T-helper 1 cell treated with Interleukin-12 subunit alpha and Interleukin-12 subunit beta and Interleukin-4 antibody, amounts not matched to agents 30 μg/mL and 1 μg/mL, for 36 hours (primary cell): ENCODE results near the gene MPHOSPH8.

Experiments
- H3K27ac Mint-ChIP-seq: one replicate; pipeline ENCODE4 v1.8.0; 2021; ENCODE audit warnings: mild to moderate bottlenecking, mixed read lengths
- H3K27me3 Mint-ChIP-seq: one replicate; pipeline ENCODE4 v1.8.0; 2021; ENCODE audit warnings: low read depth, mixed read lengths
- H3K36me3 Mint-ChIP-seq: one replicate; pipeline ENCODE4 v1.8.0; 2021; ENCODE audit warnings: low read depth, mixed read lengths
- H3K4me1 Mint-ChIP-seq: one replicate; pipeline ENCODE4 v1.8.0; 2021; ENCODE audit warnings: low read depth, mixed read lengths
- H3K4me3 Mint-ChIP-seq: one replicate; pipeline ENCODE4 v1.8.0; 2021; ENCODE audit warnings: mild to moderate bottlenecking, moderate library complexity, mixed read lengths
- H3K9me3 Mint-ChIP-seq: one replicate; pipeline ENCODE4 v1.8.0; 2021; ENCODE audit warnings: mixed read lengths

The MPHOSPH8 gene

DNA sequence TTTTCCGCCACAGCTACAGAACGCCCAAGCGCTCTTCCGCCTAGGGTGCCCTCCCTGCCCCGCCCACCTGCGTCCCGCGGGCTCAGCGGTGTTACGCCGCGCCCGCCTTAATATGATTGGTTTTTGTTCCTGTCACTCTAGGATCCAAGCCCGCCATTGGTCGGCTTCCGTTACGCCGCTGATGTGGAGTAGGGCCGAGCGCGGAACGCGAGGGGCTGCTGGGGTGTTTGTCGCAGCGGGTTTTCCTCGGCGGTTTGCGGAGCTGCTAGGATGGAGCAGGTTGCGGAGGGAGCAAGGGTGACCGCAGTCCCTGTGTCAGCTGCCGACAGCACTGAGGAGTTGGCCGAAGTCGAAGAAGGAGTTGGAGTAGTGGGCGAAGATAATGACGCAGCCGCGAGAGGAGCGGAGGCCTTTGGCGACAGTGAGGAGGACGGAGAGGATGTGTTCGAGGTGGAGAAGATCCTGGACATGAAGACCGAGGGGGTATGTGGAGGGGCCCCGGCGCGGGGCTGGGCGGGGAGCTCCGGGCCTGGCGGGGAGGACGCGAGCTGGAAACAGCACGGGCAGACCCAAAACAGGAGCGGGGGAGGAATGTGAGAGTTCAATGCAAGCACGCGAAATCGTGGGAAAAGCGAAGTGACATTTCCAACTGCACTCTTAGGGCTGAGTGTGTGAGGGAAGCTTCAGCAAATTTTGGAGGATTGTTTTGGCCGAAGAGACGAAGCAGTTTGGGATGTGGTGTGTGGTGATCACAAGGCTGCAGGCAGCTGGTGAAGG, at the start of gene MPHOSPH8:
TSS of gene MPHOSPH8 (plus strand) at position 181 of the 777 bp plus-strand sequence. CDS start at position 271, 90 bp downstream.
- Mint-ChIP-seq H3K9me3 (peaks cover 8% of the 10 kb centered on the region), H3K27me3 (no peaks in the 10 kb centered on the region), H3K4me1 (peaks cover 18% of the 10 kb centered on the region), H3K4me3 (peak within 1 kb of the TSS; percentile 100), H3K27ac (peak within 1 kb of the TSS; percentile 98), H3K36me3 (peaks cover 10% of the 10 kb centered on the region)

DNA sequence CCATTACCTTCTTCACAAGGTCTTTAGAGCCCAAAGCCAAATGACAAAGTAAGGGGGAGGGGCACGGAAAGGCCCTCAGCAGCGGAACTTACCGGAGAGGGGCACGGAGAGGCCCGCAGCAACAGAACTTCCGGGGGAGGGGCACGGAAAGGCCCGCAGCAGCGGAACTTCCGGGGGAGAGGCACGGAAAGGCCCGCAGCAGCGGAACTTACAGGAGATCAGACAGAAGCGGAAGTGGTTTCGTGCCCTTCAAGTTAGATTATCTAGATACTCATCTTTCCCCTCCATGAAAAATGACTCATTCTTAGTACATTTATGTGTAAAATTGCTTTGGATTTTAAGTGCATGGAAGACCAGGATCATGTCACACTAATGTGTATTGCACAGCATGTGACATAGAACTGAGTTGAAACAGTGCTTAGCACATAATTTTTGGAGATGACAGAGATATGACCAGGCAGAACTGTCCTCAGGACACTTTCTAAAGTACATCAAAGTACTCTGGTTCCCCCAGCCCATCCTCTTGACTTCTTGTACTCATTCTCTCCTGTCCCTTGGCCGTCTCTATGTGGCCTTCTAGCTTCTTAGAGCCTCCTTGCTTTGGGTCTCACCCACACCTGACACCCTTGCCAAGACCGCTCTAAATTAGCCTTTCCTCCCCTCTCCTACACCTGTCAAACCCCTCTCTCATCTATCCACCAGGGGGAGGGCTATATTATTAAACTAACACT, 46.4 kb upstream of the MPHOSPH8 start:
- Mint-ChIP-seq H3K4me3 (peak overlapping the region; percentile 65), H3K27ac (peak overlapping the region; percentile 88), H3K36me3 (peaks cover 9% of the 10 kb centered on the region), H3K9me3 (peaks cover 11% of the 10 kb centered on the region), H3K4me1 (peaks cover 21% of the 10 kb centered on the region), H3K27me3 (peaks cover 8% of the 10 kb centered on the region)

GRCh38 chr13:19587635-19588300, 45.7 kb upstream of the MPHOSPH8 start:
- peak overlapping the region; percentile 88 for H3K27ac Mint-ChIP-seq
- H3K36me3 Mint-ChIP-seq, result peaks cover 9% of the 10 kb centered on the region
- H3K4me1 Mint-ChIP-seq, result peaks cover 21% of the 10 kb centered on the region
- H3K9me3 Mint-ChIP-seq, result peaks cover 11% of the 10 kb centered on the region
- H3K27me3 Mint-ChIP-seq, result peaks cover 8% of the 10 kb centered on the region
- H3K4me3 Mint-ChIP-seq, result peak overlapping the region; percentile 59

- H3K36me3 Mint-ChIP-seq, result peaks cover 9% of the 10 kb centered on the region
- H3K27ac Mint-ChIP-seq, result no peak overlapping the region
- H3K27me3 Mint-ChIP-seq, result peaks cover 4% of the 10 kb centered on the region
- no peak overlapping the region for H3K4me3 Mint-ChIP-seq
- peaks cover 11% of the 10 kb centered on the region for H3K9me3 Mint-ChIP-seq
- H3K4me1 Mint-ChIP-seq, result peaks cover 21% of the 10 kb centered on the region
These were observed 44.1 kb upstream of the MPHOSPH8 start for GRCh38 chr13:19589312-19589711.

- H3K4me3 Mint-ChIP-seq, result no peak overlapping the region
- peaks cover 21% of the 10 kb centered on the region for H3K4me1 Mint-ChIP-seq
- no peak overlapping the region for H3K27ac Mint-ChIP-seq
- peaks cover 11% of the 10 kb centered on the region for H3K9me3 Mint-ChIP-seq
- H3K27me3 Mint-ChIP-seq, result peaks cover 4% of the 10 kb centered on the region
- H3K36me3 Mint-ChIP-seq, result peaks cover 9% of the 10 kb centered on the region
These were observed 43.0 kb upstream of the MPHOSPH8 start for GRCh38 chr13:19590423-19590822.

GRCh38 chr13:19591864-19592263, 41.6 kb upstream of the MPHOSPH8 start:
- H3K9me3 Mint-ChIP-seq, result peaks cover 6% of the 10 kb centered on the region
- H3K36me3 Mint-ChIP-seq, result peaks cover 3% of the 10 kb centered on the region
- H3K4me3 Mint-ChIP-seq, result no peak overlapping the region
- H3K4me1 Mint-ChIP-seq, result peaks cover 14% of the 10 kb centered on the region
- no peak overlapping the region for H3K27ac Mint-ChIP-seq
- H3K27me3 Mint-ChIP-seq, result peaks cover 4% of the 10 kb centered on the region

- no peak overlapping the region for H3K27ac Mint-ChIP-seq
These were observed 40.7 kb upstream of the MPHOSPH8 start for GRCh38 chr13:19592657-19593180.

DNA sequence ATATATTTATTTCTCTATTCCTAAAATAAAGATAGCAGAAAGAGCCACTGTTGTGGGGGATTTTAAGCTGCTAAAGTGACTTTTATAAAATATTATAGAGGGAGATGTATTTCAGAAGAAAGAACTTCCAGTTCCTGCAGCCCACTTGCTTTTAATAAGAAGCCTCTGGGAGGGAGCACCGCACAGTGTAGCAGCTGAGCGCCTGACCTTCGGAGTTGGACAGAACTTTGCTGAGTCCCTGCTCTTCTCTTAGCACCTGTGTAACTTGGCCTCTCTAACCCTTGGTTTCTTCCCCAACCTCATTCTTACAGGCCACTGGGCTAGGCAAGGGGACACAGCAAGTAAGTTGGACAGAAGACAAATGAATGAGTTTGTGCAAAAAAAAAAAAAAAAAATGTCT, 37.4 kb upstream of the MPHOSPH8 start:
- H3K9me3 Mint-ChIP-seq, result no peaks in the 10 kb centered on the region
- H3K4me3 Mint-ChIP-seq, result no peak overlapping the region
- no peaks in the 10 kb centered on the region for H3K4me1 Mint-ChIP-seq
- no peaks in the 10 kb centered on the region for H3K36me3 Mint-ChIP-seq
- H3K27me3 Mint-ChIP-seq, result peaks cover 27% of the 10 kb centered on the region
- H3K27ac Mint-ChIP-seq, result no peak overlapping the region

More at GRCh38 chr13:19592657-19593180, 40.7 kb upstream of the MPHOSPH8 start:
- Mint-ChIP-seq H3K27me3 (peaks cover 7% of the 10 kb centered on the region), H3K9me3 (no peaks in the 10 kb centered on the region), H3K4me3 (no peak overlapping the region), H3K4me1 (peaks cover 5% of the 10 kb centered on the region), H3K36me3 (no peaks in the 10 kb centered on the region)

GRCh38 chr13:19596960-19597361, 36.5 kb upstream of the MPHOSPH8 start:
- Mint-ChIP-seq H3K27ac (no peak overlapping the region), H3K27me3 (peaks cover 28% of the 10 kb centered on the region), H3K4me3 (no peak overlapping the region), H3K36me3 (no peaks in the 10 kb centered on the region), H3K4me1 (no peaks in the 10 kb centered on the region), H3K9me3 (no peaks in the 10 kb centered on the region)

DNA sequence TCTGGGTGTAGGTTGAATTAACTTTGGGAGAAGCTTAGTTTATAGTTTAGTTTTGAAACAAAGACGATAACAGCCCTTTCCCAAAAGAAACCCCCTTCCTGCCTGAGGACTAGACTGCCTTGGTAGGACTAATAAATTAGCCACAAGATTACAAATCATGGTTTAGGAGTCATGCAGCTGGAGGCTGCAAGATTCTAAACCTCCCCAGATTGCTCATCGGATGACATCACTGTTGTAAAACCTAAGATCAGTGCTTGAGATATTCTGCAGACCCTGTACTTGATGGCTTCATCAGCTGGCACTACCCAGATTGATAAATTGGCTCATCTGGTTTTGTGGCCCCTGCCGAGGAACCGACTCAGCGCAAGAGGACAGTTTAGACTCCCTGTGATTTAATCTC, 35.9 kb upstream of the MPHOSPH8 start:
- no peak overlapping the region for H3K4me3 Mint-ChIP-seq
- H3K27me3 Mint-ChIP-seq, result peaks cover 30% of the 10 kb centered on the region
- H3K4me1 Mint-ChIP-seq, result no peaks in the 10 kb centered on the region
- H3K27ac Mint-ChIP-seq, result no peak overlapping the region
- H3K9me3 Mint-ChIP-seq, result no peaks in the 10 kb centered on the region
- H3K36me3 Mint-ChIP-seq, result no peaks in the 10 kb centered on the region

- Mint-ChIP-seq H3K27me3 (peaks cover 53% of the 10 kb centered on the region), H3K27ac (no peak overlapping the region), H3K4me1 (no peaks in the 10 kb centered on the region), H3K9me3 (peaks cover 16% of the 10 kb centered on the region), H3K36me3 (peaks cover 4% of the 10 kb centered on the region), H3K4me3 (peak overlapping the region; percentile 25)
These were observed 31.4 kb upstream of the MPHOSPH8 start for GRCh38 chr13:19601749-19602725.

GRCh38 chr13:19604306-19604705, 29.2 kb upstream of the MPHOSPH8 start:
- Mint-ChIP-seq H3K36me3 (peaks cover 4% of the 10 kb centered on the region), H3K27me3 (peaks cover 43% of the 10 kb centered on the region), H3K4me3 (no peak overlapping the region), H3K27ac (no peak overlapping the region), H3K9me3 (peaks cover 16% of the 10 kb centered on the region), H3K4me1 (no peaks in the 10 kb centered on the region)

GRCh38 chr13:19605161-19605955, 28.1 kb upstream of the MPHOSPH8 start:
- no peak overlapping the region for H3K4me3 Mint-ChIP-seq
- H3K27me3 Mint-ChIP-seq, result peaks cover 36% of the 10 kb centered on the region
- H3K27ac Mint-ChIP-seq, result no peak overlapping the region
- peaks cover 4% of the 10 kb centered on the region for H3K36me3 Mint-ChIP-seq
- H3K9me3 Mint-ChIP-seq, result peaks cover 16% of the 10 kb centered on the region
- no peaks in the 10 kb centered on the region for H3K4me1 Mint-ChIP-seq
